OCI-LY1 (cell line): ENCODE data around the gene CMTM7.

Source experiments
- EZH2 ChIP-seq: fragments of 200-600 bp; sonication (generic), shearing (Covaris generic); IDR thresholded peaks from 2 replicates; pipeline ENCODE4 v1.8.0; 2017; ENCODE audit warnings: borderline replicate concordance, mixed run types, mild to moderate bottlenecking, antibody characterized with exemption, low read length, moderate library complexity, mixed read lengths
- TF ChIP-seq, protein P1 (sequence below): fragments of 200-600 bp; sonication (generic), shearing (Covaris generic); IDR thresholded peaks from 2 replicates; pipeline ENCODE4 v1.5.1; 2017; ENCODE audit warnings: mild to moderate bottlenecking, antibody characterized with exemption, low read length, moderate library complexity, mixed read lengths

DNA sequence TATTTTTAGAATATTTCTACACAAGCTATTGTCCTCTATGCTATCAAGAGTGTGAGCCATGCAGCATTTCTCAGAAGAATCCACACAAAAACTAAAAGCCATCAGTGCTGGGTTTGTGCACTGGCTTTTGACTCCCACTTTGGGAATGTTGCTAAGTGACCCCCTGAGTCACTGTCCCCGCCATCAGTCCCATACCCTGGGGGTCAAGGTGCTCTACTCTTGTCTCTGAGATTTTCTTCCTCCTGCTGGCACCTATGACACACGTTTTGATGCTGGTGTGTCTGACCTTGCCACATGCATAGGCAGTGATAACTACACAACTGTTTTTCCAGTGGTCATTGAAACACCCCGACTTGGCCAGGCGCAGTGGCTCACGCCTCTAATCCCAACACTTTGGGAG is 19.8 kb downstream of the CMTM7 start:
- TF ChIP-seq, protein P1, sequence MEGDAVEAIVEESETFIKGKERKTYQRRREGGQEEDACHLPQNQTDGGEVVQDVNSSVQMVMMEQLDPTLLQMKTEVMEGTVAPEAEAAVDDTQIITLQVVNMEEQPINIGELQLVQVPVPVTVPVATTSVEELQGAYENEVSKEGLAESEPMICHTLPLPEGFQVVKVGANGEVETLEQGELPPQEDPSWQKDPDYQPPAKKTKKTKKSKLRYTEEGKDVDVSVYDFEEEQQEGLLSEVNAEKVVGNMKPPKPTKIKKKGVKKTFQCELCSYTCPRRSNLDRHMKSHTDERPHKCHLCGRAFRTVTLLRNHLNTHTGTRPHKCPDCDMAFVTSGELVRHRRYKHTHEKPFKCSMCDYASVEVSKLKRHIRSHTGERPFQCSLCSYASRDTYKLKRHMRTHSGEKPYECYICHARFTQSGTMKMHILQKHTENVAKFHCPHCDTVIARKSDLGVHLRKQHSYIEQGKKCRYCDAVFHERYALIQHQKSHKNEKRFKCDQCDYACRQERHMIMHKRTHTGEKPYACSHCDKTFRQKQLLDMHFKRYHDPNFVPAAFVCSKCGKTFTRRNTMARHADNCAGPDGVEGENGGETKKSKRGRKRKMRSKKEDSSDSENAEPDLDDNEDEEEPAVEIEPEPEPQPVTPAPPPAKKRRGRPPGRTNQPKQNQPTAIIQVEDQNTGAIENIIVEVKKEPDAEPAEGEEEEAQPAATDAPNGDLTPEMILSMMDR, result no peak
- TF ChIP-seq EZH2, result no peak
